HG03521 (cell line): Measurements from ENCODE around the gene TCP1.
"Not testable (repeated sequence)": the region's sequence is repeated elsewhere in the genome, so short reads cannot be mapped to it uniquely, and the experiment has no call there.

ENCODE experiments used
- ATAC-seq: cut with Tn5 transposase; IDR thresholded peaks from one replicate; pipeline ENCODE4 v1.9.1; 2021; ENCODE audit warnings: mild to moderate bottlenecking, moderate library complexity; ENCODE audit not compliant: unreplicated experiment

The TCP1 gene

GRCh38 chr6:159745081-159745480, 44.3 kb downstream of the TCP1 start:
- ATAC-seq = no peak

- no peak for ATAC-seq
Observed at GRCh38 chr6:159742165-159742564, 47.2 kb downstream of the TCP1 start.

GRCh38 chr6:159739341-159739740, 50.1 kb downstream of the TCP1 start:
- ATAC-seq = no peak

- no peak for ATAC-seq
Observed at GRCh38 chr6:159736908-159737307, 52.5 kb downstream of the TCP1 start.

GRCh38 chr6:159733395-159733794, 56.0 kb downstream of the TCP1 start:
- not testable (repeated sequence) for ATAC-seq

GRCh38 chr6:159732550-159732949, 56.9 kb downstream of the TCP1 start:
- ATAC-seq = not testable (repeated sequence)

GRCh38 chr6:159730332-159730676, 59.1 kb downstream of the TCP1 start:
- ATAC-seq = no peak

- no peak for ATAC-seq
Observed at GRCh38 chr6:159729598-159730331, 59.6 kb downstream of the TCP1 start.

- no peak for ATAC-seq
Observed at GRCh38 chr6:159728531-159728964, 60.9 kb downstream of the TCP1 start.
